ENCODE results near the gene IFNLR1.

Gene IFNLR1

GRCh38 chr1:24126018-24126671 lies 60.9 kb downstream of the IFNLR1 start:
- DNase-seq (ENCODE audit: extremely low read depth, low read depth): no peak
- no peak for TF ChIP-seq CTCF (IDR thresholded peaks at IDR 0.05; ENCODE audit: low read depth, low read length, missing control alignments)
- H3K4me3 ChIP-seq (replicated peaks; ENCODE audit: low read depth, low read length): no peak overlapping the region

- DNase-seq (ENCODE audit: extremely low read depth, low read depth): no peak
- no peak for TF ChIP-seq CTCF (IDR thresholded peaks at IDR 0.05; ENCODE audit: low read depth, low read length, missing control alignments)
- H3K4me3 ChIP-seq (replicated peaks; ENCODE audit: low read depth, low read length): no peak overlapping the region
Observed at GRCh38 chr1:24125456-24125855, 61.6 kb downstream of the IFNLR1 start.

GRCh38 chr1:24124980-24125379 lies 62.1 kb downstream of the IFNLR1 start:
- no peak for DNase-seq (ENCODE audit: extremely low read depth, low read depth)
- TF ChIP-seq CTCF (IDR thresholded peaks at IDR 0.05; ENCODE audit: low read depth, low read length, missing control alignments): no peak

GRCh38 chr1:24123611-24124010 lies 63.5 kb downstream of the IFNLR1 start:
- H3K4me3 ChIP-seq (replicated peaks; ENCODE audit: low read depth, low read length): no peak overlapping the region
- no peak for TF ChIP-seq CTCF (IDR thresholded peaks at IDR 0.05; ENCODE audit: low read depth, low read length, missing control alignments)
- DNase-seq (ENCODE audit: extremely low read depth, low read depth): no peak

More at GRCh38 chr1:24124980-24125379, 62.1 kb downstream of the IFNLR1 start:
- no peak overlapping the region for H3K4me3 ChIP-seq (replicated peaks; ENCODE audit: low read depth, low read length)

GRCh38 chr1:24122776-24123175 lies 64.3 kb downstream of the IFNLR1 start:
- no peak for TF ChIP-seq CTCF (IDR thresholded peaks at IDR 0.05; ENCODE audit: low read depth, low read length, missing control alignments)
- no peak for DNase-seq (ENCODE audit: extremely low read depth, low read depth)
- H3K4me3 ChIP-seq (replicated peaks; ENCODE audit: low read depth, low read length): no peak overlapping the region

GRCh38 chr1:24121406-24121805 lies 65.7 kb downstream of the IFNLR1 start:
- TF ChIP-seq CTCF (IDR thresholded peaks at IDR 0.05; ENCODE audit: low read depth, low read length, missing control alignments): no peak
- DNase-seq (ENCODE audit: extremely low read depth, low read depth): no peak
- H3K4me3 ChIP-seq (replicated peaks; ENCODE audit: low read depth, low read length): no peak overlapping the region

- no peak for TF ChIP-seq CTCF (IDR thresholded peaks at IDR 0.05; ENCODE audit: low read depth, low read length, missing control alignments)
- DNase-seq (ENCODE audit: extremely low read depth, low read depth): no peak
- H3K4me3 ChIP-seq (replicated peaks; ENCODE audit: low read depth, low read length): no peak overlapping the region
Observed at GRCh38 chr1:24120965-24121364, 66.1 kb downstream of the IFNLR1 start.

Data from HFF-Myc (cell line).